Spleen (tissue), 11 donors: ENCODE data around the gene XIRP2. TPM values are rescaled to one million over a fixed set of nuclear protein-coding genes. Genes with fewer than 3 reads are reported as not detected.

ENCODE experiments used
- DNase-seq: peaks from one replicate; pipeline ENCODE4 v3.0.0-alpha.2; 2020
- H3K27ac ChIP-seq, 8 donors: fragments of 200-600 bp; sonication (generic) in 7 of 8; 1 replicate in 4 of 8; 2 replicates in 4 of 8; pipeline versions ENCODE4 v1.5.0 to v1.8.0; 2016 to 2021; ENCODE audit warnings: inconsistent platforms in 4 of 8, mild to moderate bottlenecking in 4 of 8, moderate library complexity in 1 of 8
- H3K27me3 ChIP-seq, 7 donors: fragments of 200-600 bp; sonication (generic) in 6 of 7; replicated peaks in 1 of 7; 1 replicate in 4 of 7; 2 replicates in 3 of 7; pipeline versions ENCODE4 v1.5.0 to v1.8.0; 2016 to 2021; ENCODE audit warnings: inconsistent platforms in 3 of 7, mild to moderate bottlenecking in 1 of 7
- H3K36me3 ChIP-seq, 6 donors: fragments of 200-600 bp; sonication (generic) in 5 of 6; 1 replicate in 4 of 6; 2 replicates in 2 of 6; pipeline versions ENCODE4 v1.5.0 to v1.8.0; 2016 to 2021; ENCODE audit warnings: inconsistent platforms in 2 of 6
- H3K4me1 ChIP-seq, 6 donors: fragments of 200-600 bp; sonication (generic) in 5 of 6; 1 replicate in 3 of 6; 2 replicates in 3 of 6; pipeline versions ENCODE4 v1.5.0 to v1.8.0; 2016 to 2021; ENCODE audit warnings: inconsistent platforms in 3 of 6
- H3K4me3 ChIP-seq, 8 donors: fragments of 200-600 bp; sonication (generic) in 7 of 8; 1 replicate in 4 of 8; 2 replicates in 4 of 8; pipeline versions ENCODE4 v1.5.0 to v1.8.0; 2016 to 2021; ENCODE audit warnings: inconsistent platforms in 4 of 8, mild to moderate bottlenecking in 4 of 8, moderate library complexity in 2 of 8
- H3K9me3 ChIP-seq, 8 donors: fragments of 200-600 bp; sonication (generic) in 7 of 8; 1 replicate in 4 of 8; 2 replicates in 4 of 8; pipeline versions ENCODE4 v1.5.0 to v1.8.0; 2016 to 2021; ENCODE audit warnings: inconsistent platforms in 4 of 8
- POLR2A ChIP-seq, 3 donors: fragments of 450-650 bp; IDR thresholded peaks; one replicate each; pipeline ENCODE4 v1.5.1; 2017; ENCODE audit warnings: antibody characterized with exemption in 3 of 3, mild to moderate bottlenecking in 1 of 3
- POLR2AphosphoS5 ChIP-seq, 3 donors: sonication (generic); formaldehyde crosslinking; IDR thresholded peaks; one replicate each; pipeline ENCODE4 v1.5.1; 2017; ENCODE audit warnings: antibody characterized with exemption in 3 of 3
- WGBS, 5 donors: extraction: QIAGEN DNeasy Blood & Tissue Kit in 3 of 5; methylation state at CpG; one replicate each; pipeline versions ENCODE4 v1.1.5 to v1.1.7; 2013 to 2018; 5-methylcytosine and 5-hydroxymethylcytosine counted together
- intact Hi-C: fragments of 100-400 bp; cut with DNase I; formaldehyde crosslinking; loops from one replicate; pipeline ENCODE4 v1.15.0; 2023; ENCODE audit warnings: low total_unique reads
- polyA plus RNA-seq, 3 donors: library from polyadenylated mRNA; stranded (reverse); fragments of 200-250 nt; gene quantifications; one replicate each; pipeline ENCODE4 v1.2.1, GENCODE V29; 2013
- total RNA-seq, 7 donors: library from RNA; depleted of rRNA in 3 of 7; stranded (reverse); fragments of >200 nt in 3 of 7; fragmentation: NEBNext Ultra II Directional in 4 of 7; extraction: Animal tissue kit (Norgen Biotek cat#: 25700) in 4 of 7; gene quantifications; one replicate each; pipeline versions ENCODE4 v1.1.0 to v1.2.1, GENCODE V29; 2016 to 2021
- TF ChIP-seq, protein P1 (sequence below), 11 experiments: fragments of 200-600 bp in 7 of 11; fragments of 450-650 bp in 4 of 11; sonication (generic) in 4 of 11; IDR thresholded peaks in 8 of 11; conservative IDR thresholded peaks in 3 of 11; 1 replicate in 7 of 11; 2 replicates in 4 of 11; pipeline versions ENCODE4 v1.4.0 to v1.8.0; 2016 to 2021; ENCODE audit warnings: antibody characterized with exemption in 11 of 11, inconsistent platforms in 4 of 11, mild to moderate bottlenecking in 1 of 11
- donor health status: healthy with polysubstance abuse.
- donor health status: DM: no; HTN: no; CAD: no; lungs with moderate emphysema.
- donor health status: DM: no; HTN: no; CAD: no.
- donor health status: Bipolar disorder and iron deficiency.
- donor health status: healthy.
- donor health status: DM: no; HTN: no; CAD: no.
- donor health status: DM: yes; HTN: yes; CAD: no.

The XIRP2 gene
- total and polyA plus RNA-seq, 10 donors = 0.10 to 3.2 (median 0.47) TPM

DNA sequence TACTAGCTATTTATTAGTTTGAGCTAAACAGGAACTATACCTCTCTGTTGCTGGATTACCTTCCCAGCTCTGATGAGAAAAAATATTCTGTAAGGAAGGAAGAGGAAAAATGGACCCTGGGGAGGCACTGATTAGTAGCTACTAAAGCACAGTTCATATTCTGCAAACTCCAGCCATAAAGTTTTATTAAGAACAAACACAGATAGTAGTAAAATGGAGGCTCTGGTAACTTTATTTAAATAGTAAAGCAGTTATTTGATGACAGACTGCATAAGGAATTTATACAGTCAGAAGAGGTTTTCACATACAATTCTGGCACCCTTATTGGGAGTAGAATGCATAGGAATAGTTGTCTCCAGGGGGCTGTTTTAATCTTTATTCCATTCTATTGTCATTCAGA, 84.1 kb downstream of the XIRP2 start:
- peaks cover 0 to 6% (median 0%) of the 10 kb centered on the region in 8 donors for H3K9me3 ChIP-seq
- H3K27ac ChIP-seq = no peak overlapping the region
- H3K36me3 ChIP-seq = no peaks in the 10 kb centered on the region
- H3K4me1 ChIP-seq = no peaks in the 10 kb centered on the region
- intact Hi-C loops = no loop called here
- H3K27me3 ChIP-seq = no peaks in the 10 kb centered on the region
- DNase-seq = no peak
- TF ChIP-seq POLR2A (IDR thresholded peaks at IDR 0.05) (no peak), POLR2AphosphoS5 (IDR thresholded peaks at IDR 0.05) (no peak)
- TF ChIP-seq, protein P1, sequence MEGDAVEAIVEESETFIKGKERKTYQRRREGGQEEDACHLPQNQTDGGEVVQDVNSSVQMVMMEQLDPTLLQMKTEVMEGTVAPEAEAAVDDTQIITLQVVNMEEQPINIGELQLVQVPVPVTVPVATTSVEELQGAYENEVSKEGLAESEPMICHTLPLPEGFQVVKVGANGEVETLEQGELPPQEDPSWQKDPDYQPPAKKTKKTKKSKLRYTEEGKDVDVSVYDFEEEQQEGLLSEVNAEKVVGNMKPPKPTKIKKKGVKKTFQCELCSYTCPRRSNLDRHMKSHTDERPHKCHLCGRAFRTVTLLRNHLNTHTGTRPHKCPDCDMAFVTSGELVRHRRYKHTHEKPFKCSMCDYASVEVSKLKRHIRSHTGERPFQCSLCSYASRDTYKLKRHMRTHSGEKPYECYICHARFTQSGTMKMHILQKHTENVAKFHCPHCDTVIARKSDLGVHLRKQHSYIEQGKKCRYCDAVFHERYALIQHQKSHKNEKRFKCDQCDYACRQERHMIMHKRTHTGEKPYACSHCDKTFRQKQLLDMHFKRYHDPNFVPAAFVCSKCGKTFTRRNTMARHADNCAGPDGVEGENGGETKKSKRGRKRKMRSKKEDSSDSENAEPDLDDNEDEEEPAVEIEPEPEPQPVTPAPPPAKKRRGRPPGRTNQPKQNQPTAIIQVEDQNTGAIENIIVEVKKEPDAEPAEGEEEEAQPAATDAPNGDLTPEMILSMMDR (IDR thresholded peaks at IDR 0.05 in 8 of 11, conservative IDR thresholded peaks at IDR 0.05 in 3 of 11) = no peak
- no peak overlapping the region for H3K4me3 ChIP-seq

DNA sequence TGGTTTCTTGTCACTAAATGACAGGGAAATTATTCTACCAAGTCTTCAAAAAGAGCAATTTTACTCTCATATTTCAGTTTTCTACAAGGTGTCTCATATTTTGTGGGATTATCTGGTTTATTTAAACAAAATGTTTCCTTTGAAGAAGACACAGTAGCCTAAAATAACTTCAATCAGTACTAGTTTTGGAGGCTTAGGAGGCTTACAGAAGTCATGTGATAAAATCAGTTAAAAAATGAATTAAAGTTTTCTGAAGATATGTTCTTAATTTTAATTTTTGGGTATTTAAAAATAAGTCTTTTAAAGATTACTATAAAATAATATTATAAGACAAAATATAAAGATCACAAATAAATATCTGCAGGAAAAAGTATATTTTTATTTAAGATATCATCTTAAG, 95.9 kb downstream of the XIRP2 start:
- TF ChIP-seq, protein P1 (IDR thresholded peaks at IDR 0.05 in 8 of 11, conservative IDR thresholded peaks at IDR 0.05 in 3 of 11) = no peak
- TF ChIP-seq POLR2A (IDR thresholded peaks at IDR 0.05) (no peak), POLR2AphosphoS5 (IDR thresholded peaks at IDR 0.05) (no peak)
- no peak overlapping the region for H3K4me3 ChIP-seq
- no peaks in the 10 kb centered on the region for H3K4me1 ChIP-seq
- H3K27me3 ChIP-seq = no peaks in the 10 kb centered on the region
- DNase-seq = no peak
- no peak overlapping the region for H3K27ac ChIP-seq
- H3K36me3 ChIP-seq = no peaks in the 10 kb centered on the region
- intact Hi-C loops = no loop called here
- peaks cover 0 to 62% (median 35%) of the 10 kb centered on the region in 8 donors for H3K9me3 ChIP-seq

DNA sequence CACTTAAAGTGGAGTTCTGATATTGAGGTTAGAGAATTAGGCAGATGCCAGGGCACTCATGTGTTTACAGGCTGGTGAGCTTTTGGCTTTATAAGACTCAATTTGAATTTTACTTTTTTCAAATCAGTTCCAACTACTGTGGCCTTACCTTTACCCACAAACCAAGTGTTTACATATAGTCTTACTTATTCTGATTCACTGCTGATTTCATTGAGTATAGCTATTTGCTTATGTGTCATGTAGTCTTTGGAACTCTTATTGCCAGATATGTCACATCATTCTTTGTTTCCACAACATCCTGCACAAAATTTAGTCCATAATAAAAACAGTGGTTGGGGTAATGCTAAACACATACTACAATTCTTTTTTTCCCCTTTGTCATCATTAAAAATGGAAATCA, 96.5 kb downstream of the XIRP2 start:
- TF ChIP-seq POLR2A (IDR thresholded peaks at IDR 0.05) = no peak
- TF ChIP-seq, protein P1 (IDR thresholded peaks at IDR 0.05 in 8 of 11, conservative IDR thresholded peaks at IDR 0.05 in 3 of 11) = no peak
- no peak for TF ChIP-seq POLR2AphosphoS5 (IDR thresholded peaks at IDR 0.05)
- H3K27ac ChIP-seq = no peak overlapping the region
- peaks cover 0 to 55% (median 29%) of the 10 kb centered on the region in 8 donors for H3K9me3 ChIP-seq
- DNase-seq = no peak
- no peak overlapping the region for H3K4me3 ChIP-seq
- H3K36me3 ChIP-seq = no peaks in the 10 kb centered on the region
- H3K4me1 ChIP-seq = no peaks in the 10 kb centered on the region
- H3K27me3 ChIP-seq = no peaks in the 10 kb centered on the region
- intact Hi-C loops = no loop called here

- Histone ChIP-seq H3K4me1 (no peaks in the 10 kb centered on the region), H3K9me3 (peaks cover 0 to 16% (median 3%) of the 10 kb centered on the region in 8 donors), H3K36me3 (no peaks in the 10 kb centered on the region), H3K27me3 (no peaks in the 10 kb centered on the region), H3K4me3 (no peak overlapping the region), H3K27ac (no peak overlapping the region)
- no peak for DNase-seq
- WGBS, 5 donors = 82 to 94% (median 90%) methylated on average over 12 of the region's 12 CpGs
- TF ChIP-seq POLR2A (IDR thresholded peaks at IDR 0.05) (no peak), POLR2AphosphoS5 (IDR thresholded peaks at IDR 0.05) (no peak)
- TF ChIP-seq, protein P1 (IDR thresholded peaks at IDR 0.05 in 8 of 11, conservative IDR thresholded peaks at IDR 0.05 in 3 of 11) = no peak
- intact Hi-C loops = no loop called here
These were observed 106.5 kb downstream of the XIRP2 start for GRCh38 chr2:166994588-166995336.
